ENCODE measurements around the gene ZBED4.
"Not testable (repeated sequence)": the region's sequence is repeated elsewhere in the genome, so short reads cannot be mapped to it uniquely, and the experiment has no call there.

Gene ZBED4

DNA sequence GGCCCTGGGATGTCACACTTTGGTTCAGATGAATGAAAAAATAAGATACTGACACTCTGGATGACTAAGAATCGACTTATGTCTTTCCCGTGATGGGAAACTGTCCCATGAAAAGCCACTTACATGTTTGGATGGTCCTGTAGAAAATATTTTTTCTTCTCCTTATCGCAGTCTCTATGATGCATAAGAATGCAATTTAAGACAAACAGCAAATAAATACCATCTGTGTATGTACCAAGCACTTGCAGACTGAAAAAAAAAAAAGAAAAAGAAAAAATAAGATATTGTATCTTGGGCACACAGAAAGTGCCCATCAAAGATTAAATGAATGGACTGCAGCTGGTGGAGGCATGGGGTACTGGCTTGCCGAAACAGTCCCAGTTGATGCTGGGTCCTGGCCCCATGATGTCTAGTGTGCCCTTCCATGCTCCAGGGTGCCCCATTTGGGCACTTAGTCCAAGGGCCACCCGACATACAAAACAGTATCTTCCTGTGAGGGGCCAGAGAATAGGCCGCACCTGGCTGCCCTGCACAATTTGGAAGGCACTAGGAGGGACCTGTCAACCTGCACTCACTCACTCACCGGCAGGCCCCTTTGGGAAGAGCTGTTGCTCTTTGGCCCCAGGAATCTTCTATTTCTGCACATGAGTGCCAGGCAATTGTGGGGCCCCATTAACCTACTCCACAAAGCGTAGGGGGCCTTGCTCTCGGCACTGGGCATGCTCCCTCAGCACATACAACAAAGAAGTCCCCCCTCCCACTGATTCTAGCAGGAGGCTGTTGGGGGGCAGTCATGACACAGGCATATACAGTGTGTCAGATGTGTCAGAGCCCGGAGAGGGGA is 2.5 kb upstream of the ZBED4 start:
- TF ChIP-seq, protein P1, sequence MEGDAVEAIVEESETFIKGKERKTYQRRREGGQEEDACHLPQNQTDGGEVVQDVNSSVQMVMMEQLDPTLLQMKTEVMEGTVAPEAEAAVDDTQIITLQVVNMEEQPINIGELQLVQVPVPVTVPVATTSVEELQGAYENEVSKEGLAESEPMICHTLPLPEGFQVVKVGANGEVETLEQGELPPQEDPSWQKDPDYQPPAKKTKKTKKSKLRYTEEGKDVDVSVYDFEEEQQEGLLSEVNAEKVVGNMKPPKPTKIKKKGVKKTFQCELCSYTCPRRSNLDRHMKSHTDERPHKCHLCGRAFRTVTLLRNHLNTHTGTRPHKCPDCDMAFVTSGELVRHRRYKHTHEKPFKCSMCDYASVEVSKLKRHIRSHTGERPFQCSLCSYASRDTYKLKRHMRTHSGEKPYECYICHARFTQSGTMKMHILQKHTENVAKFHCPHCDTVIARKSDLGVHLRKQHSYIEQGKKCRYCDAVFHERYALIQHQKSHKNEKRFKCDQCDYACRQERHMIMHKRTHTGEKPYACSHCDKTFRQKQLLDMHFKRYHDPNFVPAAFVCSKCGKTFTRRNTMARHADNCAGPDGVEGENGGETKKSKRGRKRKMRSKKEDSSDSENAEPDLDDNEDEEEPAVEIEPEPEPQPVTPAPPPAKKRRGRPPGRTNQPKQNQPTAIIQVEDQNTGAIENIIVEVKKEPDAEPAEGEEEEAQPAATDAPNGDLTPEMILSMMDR (conservative IDR thresholded peaks at IDR 0.05; ENCODE audit: low read depth, low read length), result no peak
- no peak overlapping the region for H3K4me3 ChIP-seq (ENCODE audit: low read length)

GRCh38 chr22:49852568-49852897 is 1.1 kb upstream of the ZBED4 start:
- peak overlapping the region; percentile 62 for H3K4me3 ChIP-seq (ENCODE audit: low read length)
- DNase-seq (ENCODE audit: low read depth), result not testable (repeated sequence)

More for the DNA sequence above, 2.5 kb upstream of the ZBED4 start:
- no peak for DNase-seq (ENCODE audit: low read depth)

- H3K4me3 ChIP-seq (ENCODE audit: low read length), result peak overlapping the region; percentile 68
- TF ChIP-seq, protein P1 (conservative IDR thresholded peaks at IDR 0.05; ENCODE audit: low read depth, low read length), result no peak
- no peak for DNase-seq (ENCODE audit: low read depth)
These were observed 562 bp downstream of the ZBED4 start for GRCh38 chr22:49853981-49854831.

DNA sequence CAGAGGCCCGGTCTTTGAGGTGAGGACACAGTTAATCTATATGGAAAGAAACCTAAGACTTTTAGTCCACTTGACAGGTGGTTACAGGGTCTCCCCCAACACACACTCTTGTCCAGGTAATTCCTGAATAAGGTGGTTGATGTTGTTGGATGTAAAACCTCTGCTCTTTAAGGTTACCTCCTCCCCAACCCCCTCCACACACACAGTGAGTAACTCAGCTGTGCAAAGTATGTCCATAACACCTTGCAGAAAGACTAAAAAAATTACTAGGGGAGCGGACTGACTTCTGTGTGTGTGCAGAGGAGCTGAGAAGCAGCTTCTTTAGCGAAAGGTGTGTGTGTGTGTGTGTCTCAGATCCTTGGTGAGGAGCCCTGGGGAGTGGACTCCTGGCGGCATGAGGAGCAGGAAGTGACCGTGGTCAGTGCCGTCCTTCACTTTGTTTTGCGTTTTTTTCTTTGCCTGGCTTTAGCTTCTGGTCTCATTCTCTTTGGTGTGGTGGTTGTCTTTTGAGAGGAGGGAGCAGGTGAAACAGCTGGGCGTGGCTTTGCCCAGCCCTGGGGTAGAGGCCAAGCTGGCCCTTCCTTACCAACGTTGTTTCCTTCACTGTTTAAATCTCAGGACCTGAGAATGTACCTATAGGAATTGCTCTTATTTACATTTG is 1.7 kb downstream of the ZBED4 start:
- peak overlapping the region; percentile 68 for H3K4me3 ChIP-seq (ENCODE audit: low read length)
- DNase-seq (ENCODE audit: low read depth), result no peak
- TF ChIP-seq, protein P1 (conservative IDR thresholded peaks at IDR 0.05; ENCODE audit: low read depth, low read length), result no peak

- H3K4me3 ChIP-seq (ENCODE audit: low read length), result no peak overlapping the region
- no peak for DNase-seq (ENCODE audit: low read depth)
- TF ChIP-seq, protein P1 (conservative IDR thresholded peaks at IDR 0.05; ENCODE audit: low read depth, low read length), result no peak
These were observed 2.7 kb downstream of the ZBED4 start for GRCh38 chr22:49856343-49856742.

GRCh38 chr22:49856766-49857618 is 3.3 kb downstream of the ZBED4 start:
- TF ChIP-seq, protein P1 (conservative IDR thresholded peaks at IDR 0.05; ENCODE audit: low read depth, low read length), result no peak
- no peak overlapping the region for H3K4me3 ChIP-seq (ENCODE audit: low read length)
- no peak for DNase-seq (ENCODE audit: low read depth)
